Activated gamma-delta T cell treated with Interleukin-2 at 50 U/mL for 16 hours (primary cell): Measurements from ENCODE around the gene JARID2.

Source experiments
- DNase-seq: peaks from one replicate; pipeline ENCODE4 v3.0.0-alpha.2; 2020

The JARID2 gene

GRCh38 chr6:15338476-15338875 is 92.6 kb downstream of the JARID2 start:
- no peak for DNase-seq

- no peak for DNase-seq
Measured at GRCh38 chr6:15339081-15339480, 93.2 kb downstream of the JARID2 start.

- DNase-seq = no peak
Measured at GRCh38 chr6:15340105-15340601, 94.3 kb downstream of the JARID2 start.

GRCh38 chr6:15340775-15341174 is 94.9 kb downstream of the JARID2 start:
- DNase-seq = no peak

GRCh38 chr6:15341311-15342001 is 95.6 kb downstream of the JARID2 start:
- DNase-seq = no peak

- no peak for DNase-seq
Measured at GRCh38 chr6:15342114-15342513, 96.2 kb downstream of the JARID2 start.

- no peak for DNase-seq
Measured at GRCh38 chr6:15343490-15344191, 97.8 kb downstream of the JARID2 start.

GRCh38 chr6:15344192-15344519 is 98.3 kb downstream of the JARID2 start:
- no peak for DNase-seq

GRCh38 chr6:15344831-15345230 is 99.0 kb downstream of the JARID2 start:
- DNase-seq = no peak

- no peak for DNase-seq
Measured at GRCh38 chr6:15346315-15346714, 100.4 kb downstream of the JARID2 start.

- no peak for DNase-seq
Measured at GRCh38 chr6:15348528-15348927, 102.7 kb downstream of the JARID2 start.

- DNase-seq = no peak
Measured at GRCh38 chr6:15349379-15349778, 103.5 kb downstream of the JARID2 start.

GRCh38 chr6:15350386-15351083 is 104.7 kb downstream of the JARID2 start:
- no peak for DNase-seq

GRCh38 chr6:15351631-15352030 is 105.8 kb downstream of the JARID2 start:
- no peak for DNase-seq

- DNase-seq = no peak
Measured at GRCh38 chr6:15352220-15352619, 106.4 kb downstream of the JARID2 start.

- DNase-seq = no peak
Measured at GRCh38 chr6:15352845-15353244, 107.0 kb downstream of the JARID2 start.

- DNase-seq = no peak
Measured at GRCh38 chr6:15355683-15356099, 109.8 kb downstream of the JARID2 start.

- DNase-seq = no peak
Measured at GRCh38 chr6:15356179-15356578, 110.3 kb downstream of the JARID2 start.

GRCh38 chr6:15356937-15357336 is 111.1 kb downstream of the JARID2 start:
- DNase-seq = no peak

- DNase-seq = no peak
Measured at GRCh38 chr6:15357782-15358181, 111.9 kb downstream of the JARID2 start.

- no peak for DNase-seq
Measured at GRCh38 chr6:15358579-15359327, 112.9 kb downstream of the JARID2 start.

- DNase-seq = no peak
Measured at GRCh38 chr6:15359335-15359862, 113.5 kb downstream of the JARID2 start.

- no peak for DNase-seq
Measured at GRCh38 chr6:15360300-15360699, 114.4 kb downstream of the JARID2 start.
